Immature natural killer cell (primary cell): ENCODE results near the gene EEF2KMT. TPM values are rescaled to one million over a fixed set of nuclear protein-coding genes. Genes with fewer than 3 reads are reported as not detected.

ENCODE experiments used
- polyA plus RNA-seq, 3 donors: library from polyadenylated mRNA; unstranded; fragments of 300-500 nt; fragmentation: Illumina TruSeq; gene quantifications; one replicate each; pipeline ENCODE4 v1.2.3, GENCODE V29; 2021

EEF2KMT gene
- polyA plus RNA-seq, 3 donors from 2014 or later = 3.6 to 17.3 (median 11.8) TPM

Other genes starting within 250 kb of the EEF2KMT start
- gene PPL, start 160.6 kb downstream of the EEF2KMT start, polyA plus RNA-seq = under 1 TPM in 2 of 3 donors, not detected in 1; 0.03 to 0.43 TPM
- not detected for gene SEC14L5, start 139.5 kb downstream of the EEF2KMT start, polyA plus RNA-seq
- gene NAGPA, start 63.9 kb downstream of the EEF2KMT start, polyA plus RNA-seq = 10 to 100 TPM; 26.6 to 50.6 (median 37.2) TPM
- not detected for gene C16orf89, start 31.8 kb downstream of the EEF2KMT start, polyA plus RNA-seq
- gene ALG1, start 26.0 kb downstream of the EEF2KMT start, polyA plus RNA-seq = 10 to 100 TPM; 29.2 to 47.5 (median 32.8) TPM